Stimulated activated naive CD4-positive, alpha-beta T cell treated with Interleukin-2 at 50 U/mL for 16 hours (primary cell): ENCODE data around the gene CHST8.

ENCODE experiments used
- DNase-seq: peaks from one replicate; lab custom pipeline; 2025; lab: John Stamatoyannopoulos, UW

The CHST8 gene

GRCh38 chr19:33673996-33674625 lies 52.4 kb downstream of the CHST8 start:
- DNase-seq = no peak

DNA sequence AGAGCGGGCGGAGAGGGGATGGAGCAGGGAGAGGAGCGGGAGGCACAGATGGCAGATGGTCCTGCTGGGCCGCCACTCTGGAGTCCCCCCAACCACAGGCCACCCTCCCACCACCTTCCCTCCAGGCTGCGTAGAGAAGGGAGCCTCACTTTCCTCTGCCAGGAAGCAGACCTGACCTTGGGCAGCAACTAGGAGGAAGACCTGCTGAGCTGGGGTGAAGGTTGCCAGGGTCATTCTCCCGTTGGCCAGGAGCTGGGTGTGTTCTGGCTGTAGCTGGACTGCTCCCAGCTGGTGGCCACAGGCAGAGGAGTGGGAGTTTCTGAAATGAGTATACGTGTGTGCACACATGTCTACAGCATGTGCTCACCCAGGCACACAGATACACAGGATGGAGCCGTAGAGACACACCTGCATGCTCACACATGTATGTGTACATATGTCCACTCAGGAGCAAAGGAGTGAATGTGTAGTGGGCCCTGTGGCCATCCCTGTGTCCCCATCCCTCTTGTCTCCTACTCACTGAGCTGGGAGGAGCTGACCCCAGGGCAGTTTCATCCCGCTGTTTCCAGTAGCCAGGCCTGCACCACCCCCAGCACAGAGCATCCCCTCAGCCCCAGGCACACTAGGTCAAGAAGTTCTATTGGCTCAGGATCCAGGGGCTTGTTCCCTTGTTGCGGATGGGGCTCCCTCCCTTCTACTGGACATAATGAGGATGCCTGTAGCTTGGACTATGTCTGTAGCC lies 53.0 kb downstream of the CHST8 start:
- DNase-seq = no peak

- no peak for DNase-seq
Observed at GRCh38 chr19:33675501-33676124, 53.9 kb downstream of the CHST8 start.

DNA sequence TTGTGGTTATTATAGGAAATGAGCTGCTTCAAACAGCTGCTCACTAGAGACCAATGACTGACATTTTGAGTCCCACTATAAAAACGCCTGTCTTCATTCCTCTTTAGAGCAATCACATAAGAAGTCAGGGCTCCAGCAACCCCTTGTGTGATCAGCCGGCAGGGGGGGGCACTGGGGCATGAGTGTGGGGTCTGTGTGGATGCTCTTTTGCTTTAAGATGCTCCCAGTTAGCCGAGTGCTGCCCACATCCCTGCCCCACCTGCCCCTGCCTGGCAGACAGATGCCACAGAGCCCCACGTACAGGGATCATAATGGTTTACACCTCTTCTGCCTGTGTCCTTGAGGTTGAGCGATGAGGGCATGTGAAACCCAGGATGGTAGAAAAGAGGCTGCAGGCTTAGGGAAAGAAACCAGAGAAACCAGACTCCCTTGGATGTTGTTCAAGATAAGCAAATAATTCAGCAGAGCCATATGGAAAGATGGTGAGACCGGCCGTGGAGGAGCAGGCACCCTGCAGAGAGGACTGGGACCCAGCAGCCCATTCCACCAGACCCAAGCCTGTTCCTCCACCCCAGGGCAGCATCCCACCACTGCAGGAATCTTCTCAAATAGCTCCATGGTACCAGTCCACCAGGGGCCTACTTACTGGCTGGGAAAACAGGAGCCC lies 55.4 kb downstream of the CHST8 start:
- DNase-seq = no peak

- no peak for DNase-seq
Observed at GRCh38 chr19:33677745-33678426, 56.1 kb downstream of the CHST8 start.

DNA sequence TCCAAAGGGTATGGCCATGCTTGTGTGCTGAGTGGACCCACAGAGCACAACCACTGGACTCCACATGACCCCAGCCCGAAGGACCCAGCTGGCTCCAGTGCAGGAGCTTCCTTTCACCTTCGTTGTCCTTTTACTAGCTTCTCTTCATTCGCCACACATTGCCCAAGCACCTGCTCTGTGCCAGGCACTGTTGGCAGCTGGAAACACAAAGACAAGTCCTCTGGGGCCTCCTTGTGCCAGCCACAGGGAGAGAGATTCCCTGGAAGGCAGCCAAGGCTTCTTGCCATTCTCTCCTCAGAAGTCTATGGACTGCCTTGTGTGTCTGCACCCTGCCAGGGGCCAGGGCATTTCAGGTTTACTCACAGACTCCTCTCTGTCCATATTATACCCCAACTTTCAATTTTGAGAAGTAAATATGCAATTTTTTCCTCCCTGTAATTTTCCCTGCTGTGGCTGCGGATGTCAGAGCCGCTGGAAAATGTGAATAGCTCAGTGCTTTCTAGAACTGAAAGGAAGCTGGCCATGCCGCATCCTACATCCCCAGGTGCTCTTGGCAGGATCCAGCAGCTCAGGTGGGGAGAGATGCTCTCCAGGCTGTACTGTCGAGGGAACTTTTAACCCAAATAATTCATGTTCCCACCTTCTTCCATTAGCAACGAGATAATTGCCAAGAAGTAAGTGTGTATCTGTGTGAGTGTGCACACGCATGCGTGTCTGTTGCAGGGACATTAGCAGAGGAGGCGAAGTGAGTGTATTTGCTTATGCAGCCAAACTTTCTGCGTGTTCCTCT lies 57.2 kb downstream of the CHST8 start:
- no peak for DNase-seq

GRCh38 chr19:33679696-33680095 lies 57.9 kb downstream of the CHST8 start:
- no peak for DNase-seq

DNA sequence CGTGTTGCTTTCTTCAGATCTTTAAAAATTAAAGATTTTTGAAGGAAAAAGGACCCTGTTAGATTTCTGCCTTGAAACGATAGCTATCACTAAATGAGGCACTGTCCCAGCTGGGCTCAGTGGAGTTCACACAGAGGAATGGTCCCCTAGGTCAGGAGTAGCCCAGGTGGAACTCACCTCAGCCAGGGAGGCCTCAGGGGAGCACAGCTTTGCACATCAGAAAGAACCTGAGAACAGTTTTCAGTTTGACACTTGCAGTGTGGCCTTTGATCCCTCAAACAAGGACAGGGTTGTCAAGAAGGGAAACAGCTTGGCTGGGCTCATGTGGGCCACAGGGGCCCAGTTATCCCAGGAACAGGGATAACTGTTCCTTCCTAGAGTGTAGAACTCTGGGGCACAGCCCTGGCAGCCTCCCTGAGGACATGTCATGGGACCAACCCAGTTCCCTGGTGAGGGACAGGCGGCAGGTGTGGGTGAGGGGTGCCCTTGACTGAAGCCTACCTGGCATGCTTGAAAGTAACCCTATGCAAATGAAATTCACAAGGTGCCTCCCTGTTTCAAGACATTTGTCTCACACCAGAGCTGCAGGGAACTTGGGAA lies 59.4 kb downstream of the CHST8 start:
- DNase-seq = no peak

DNA sequence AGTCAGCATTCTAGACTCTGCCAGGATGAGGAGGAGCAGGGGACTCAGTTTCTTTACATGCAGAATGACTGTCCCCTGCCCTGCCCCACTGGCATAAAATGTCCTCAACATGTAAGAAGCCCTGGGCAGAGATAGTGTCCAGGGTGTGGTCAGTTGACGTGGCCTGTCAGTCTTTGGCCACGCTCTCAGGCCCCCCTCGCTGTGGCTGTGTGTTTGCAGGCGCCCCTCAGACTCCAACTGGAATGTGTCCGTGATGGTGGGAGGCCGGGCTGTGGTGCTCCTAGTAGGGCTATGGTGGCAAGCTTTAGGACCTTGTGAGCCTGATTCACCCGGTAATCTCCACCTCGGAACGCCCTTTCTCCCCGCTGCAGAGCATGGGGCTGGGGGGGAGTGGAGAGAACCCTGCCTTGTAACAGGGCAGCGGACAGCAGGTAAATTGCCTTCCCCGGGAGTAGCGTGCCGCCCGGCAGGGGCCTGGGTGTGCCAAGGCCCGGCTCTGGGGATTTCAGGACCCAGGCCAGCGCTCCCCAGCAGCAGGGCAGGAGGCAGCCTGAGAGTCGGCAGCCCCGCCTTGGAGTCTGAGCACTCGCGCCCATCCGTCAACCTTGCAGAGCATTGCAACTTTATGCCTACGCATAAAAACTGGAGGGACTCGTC lies 62.3 kb downstream of the CHST8 start:
- DNase-seq = no peak

DNA sequence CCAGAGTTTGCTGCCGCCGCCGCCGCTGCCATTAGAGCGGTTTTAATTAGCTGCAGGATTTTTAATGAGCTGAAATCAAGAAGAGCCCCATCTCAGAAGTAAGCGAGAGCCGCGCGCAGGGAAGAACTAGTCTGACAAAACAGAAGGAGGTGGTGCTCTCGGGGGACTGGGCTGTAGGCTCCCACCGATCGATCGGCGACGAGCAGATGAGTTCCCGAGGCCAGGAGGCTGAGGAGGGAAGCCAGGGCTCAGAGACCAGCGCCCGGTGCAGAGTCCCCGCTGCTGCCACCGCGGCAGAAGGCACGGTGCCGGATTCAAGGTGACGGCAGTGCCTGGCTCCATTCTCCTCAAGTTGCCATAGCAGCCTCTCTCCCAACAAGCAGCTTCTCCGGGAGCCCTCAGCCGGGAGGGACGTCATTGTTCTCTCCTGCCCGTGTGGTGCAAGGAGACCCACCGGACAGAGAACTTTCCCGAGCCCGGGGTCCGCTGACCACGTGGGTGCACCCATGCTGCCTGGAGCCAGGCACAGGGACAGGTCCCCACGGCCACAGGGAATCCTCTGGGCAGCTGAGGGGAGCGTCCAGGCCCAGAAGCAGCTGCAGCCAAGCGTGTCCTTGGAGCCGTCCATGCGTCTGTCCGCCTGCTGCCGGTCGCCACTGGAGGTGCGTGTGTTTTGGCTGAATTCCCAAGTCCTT lies 62.9 kb downstream of the CHST8 start:
- DNase-seq = no peak

DNA sequence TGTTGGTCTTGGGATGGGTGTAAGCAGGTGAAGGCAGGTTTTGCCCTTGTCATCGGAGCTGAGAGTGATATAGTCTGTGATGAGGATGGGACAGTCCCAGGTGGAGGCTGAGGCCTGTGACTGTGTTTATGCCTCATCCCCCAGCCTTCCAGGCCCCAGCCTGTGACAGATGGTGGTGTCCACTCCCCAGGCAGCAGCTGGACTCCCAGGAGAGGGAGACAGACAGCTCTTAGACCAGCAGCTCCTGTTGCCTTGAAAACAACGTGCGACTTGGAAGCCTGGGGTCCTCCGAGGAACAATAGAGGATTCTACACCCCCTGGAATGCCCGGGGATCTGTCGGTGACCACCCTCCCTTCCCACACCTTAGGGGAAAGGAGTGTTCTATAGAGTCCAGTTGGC lies 63.8 kb downstream of the CHST8 start:
- DNase-seq = no peak

- DNase-seq = no peak
Observed at GRCh38 chr19:33686262-33686661, 64.5 kb downstream of the CHST8 start.

DNA sequence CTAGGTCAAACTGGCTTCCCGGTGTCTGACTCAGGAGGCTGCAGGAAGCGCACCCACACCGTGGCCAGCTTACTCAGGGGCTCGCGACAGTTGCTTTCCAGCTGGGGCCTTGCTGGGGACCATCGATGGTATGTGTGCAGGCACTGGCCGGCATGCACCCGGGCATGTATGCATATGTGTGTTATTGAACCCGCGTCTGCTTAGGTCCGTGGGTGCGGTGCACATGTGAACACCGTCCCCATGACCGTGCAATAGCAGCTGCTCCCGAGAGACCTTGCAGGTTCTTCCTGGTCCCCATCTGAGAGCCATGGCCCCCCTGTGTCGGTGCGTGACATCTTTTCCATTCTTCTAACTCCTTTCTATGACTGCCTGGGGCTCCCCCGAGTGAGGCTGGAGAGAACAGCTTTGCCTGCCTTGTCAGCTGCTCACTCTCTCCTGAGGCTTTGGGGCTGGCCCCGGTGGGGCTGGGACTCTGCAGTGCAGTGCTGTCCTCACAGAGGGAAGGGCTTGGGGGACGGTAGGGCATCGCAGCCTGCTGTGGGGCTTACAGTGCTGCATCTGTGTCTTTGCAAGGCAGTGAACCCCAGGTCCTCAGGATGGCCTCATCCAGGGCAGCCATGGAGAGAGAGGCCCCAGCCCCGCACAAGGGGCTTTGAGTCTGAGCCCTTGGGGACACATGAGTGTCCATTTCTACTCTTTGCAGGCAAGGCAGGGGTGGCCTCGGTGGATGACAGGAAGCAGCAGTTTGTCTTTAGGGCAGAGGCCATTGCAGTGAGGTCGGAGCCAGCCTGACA lies 65.1 kb downstream of the CHST8 start:
- no peak for DNase-seq

GRCh38 chr19:33687481-33688170 lies 65.9 kb downstream of the CHST8 start:
- no peak for DNase-seq

- no peak for DNase-seq
Observed at GRCh38 chr19:33688171-33688992, 66.6 kb downstream of the CHST8 start.

DNA sequence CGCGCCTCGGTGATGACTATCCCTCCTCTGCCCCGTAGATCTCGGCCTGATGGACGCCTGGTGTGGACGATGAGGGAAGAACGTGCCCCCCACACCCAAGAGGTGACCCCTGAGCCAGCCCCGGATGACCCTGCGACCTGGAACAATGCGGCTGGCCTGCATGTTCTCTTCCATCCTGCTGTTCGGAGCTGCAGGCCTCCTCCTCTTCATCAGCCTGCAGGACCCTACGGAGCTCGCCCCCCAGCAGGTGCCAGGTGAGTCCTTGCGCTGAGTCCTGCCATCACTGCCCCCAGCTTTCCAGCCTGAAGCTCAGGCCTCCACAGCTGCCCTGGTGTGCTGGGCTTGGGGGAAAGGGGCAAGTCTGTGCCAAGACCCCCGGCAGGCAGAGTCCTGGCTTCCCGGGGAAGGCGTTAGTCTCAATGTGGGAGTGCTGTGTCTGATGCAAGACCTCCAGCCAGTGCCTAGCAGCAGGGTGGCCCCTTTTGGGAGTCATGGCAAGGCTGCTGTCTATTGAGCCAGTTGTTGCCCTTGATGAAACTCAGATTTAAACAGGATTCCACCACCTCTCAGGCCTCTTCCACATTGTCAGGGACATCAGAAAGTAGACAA lies 67.5 kb downstream of the CHST8 start:
- DNase-seq = no peak

DNA sequence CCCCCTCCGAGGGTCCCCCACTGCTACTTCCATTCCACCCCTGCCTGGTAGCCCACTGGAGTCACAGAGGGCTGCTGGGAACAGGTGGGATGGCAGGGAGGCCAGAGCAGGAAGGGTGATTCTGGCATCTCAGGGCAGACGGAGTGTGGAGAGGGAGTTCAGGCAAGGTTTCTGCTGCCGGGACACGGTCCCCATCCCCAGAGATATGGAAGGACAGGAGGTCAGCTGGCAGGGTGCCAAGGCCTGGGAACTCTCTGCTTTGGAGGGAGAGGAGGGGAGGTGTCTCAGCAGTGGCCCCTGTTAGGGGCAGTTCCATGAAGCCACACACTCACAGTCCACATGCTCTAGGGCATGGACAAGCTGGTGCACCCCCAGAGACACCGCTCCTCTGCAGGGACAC lies 68.1 kb downstream of the CHST8 start:
- DNase-seq = no peak
